Measurements from ENCODE around the gene PANK2.
"Not testable (repeated sequence)": the region's sequence is repeated elsewhere in the genome, so short reads cannot be mapped to it uniquely, and the experiment has no call there.

The PANK2 gene

GRCh38 chr20:3929713-3930060, 40.5 kb downstream of the PANK2 start:
- DNase-seq (ENCODE audit: low spot score) = no peak

GRCh38 chr20:3930265-3931206, 41.3 kb downstream of the PANK2 start:
- no peak for DNase-seq (ENCODE audit: low spot score)

- no peak for DNase-seq (ENCODE audit: low spot score)
These were observed 42.5 kb downstream of the PANK2 start for GRCh38 chr20:3931664-3932063.

GRCh38 chr20:3932277-3932676, 43.1 kb downstream of the PANK2 start:
- no peak for DNase-seq (ENCODE audit: low spot score)

- peak; percentile 49 for DNase-seq (ENCODE audit: low spot score)
These were observed 43.5 kb downstream of the PANK2 start for GRCh38 chr20:3932681-3933080.

GRCh38 chr20:3933218-3933617, 44.0 kb downstream of the PANK2 start:
- DNase-seq (ENCODE audit: low spot score) = no peak

GRCh38 chr20:3934624-3935023, 45.4 kb downstream of the PANK2 start:
- no peak for DNase-seq (ENCODE audit: low spot score)

- peak; percentile 66 for DNase-seq (ENCODE audit: low spot score)
These were observed 46.2 kb downstream of the PANK2 start for GRCh38 chr20:3935295-3935955.

- no peak for DNase-seq (ENCODE audit: low spot score)
These were observed 46.8 kb downstream of the PANK2 start for GRCh38 chr20:3935956-3936340.

- DNase-seq (ENCODE audit: low spot score) = no peak
These were observed 48.4 kb downstream of the PANK2 start for GRCh38 chr20:3937618-3938017.

GRCh38 chr20:3940905-3941304, 51.7 kb downstream of the PANK2 start:
- no peak for DNase-seq (ENCODE audit: low spot score)

GRCh38 chr20:3946666-3947065, 57.5 kb downstream of the PANK2 start:
- not testable (repeated sequence) for DNase-seq (ENCODE audit: low spot score)

GRCh38 chr20:3964719-3965118, 75.5 kb downstream of the PANK2 start:
- DNase-seq (ENCODE audit: low spot score) = no peak

GRCh38 chr20:3966571-3966970, 77.4 kb downstream of the PANK2 start:
- no peak for DNase-seq (ENCODE audit: low spot score)

- DNase-seq (ENCODE audit: low spot score) = no peak
These were observed 80.8 kb downstream of the PANK2 start for GRCh38 chr20:3970016-3970415.

- DNase-seq (ENCODE audit: low spot score) = no peak
These were observed 82.0 kb downstream of the PANK2 start for GRCh38 chr20:3971145-3971544.

GRCh38 chr20:3972161-3972560, 83.0 kb downstream of the PANK2 start:
- DNase-seq (ENCODE audit: low spot score) = no peak

GRCh38 chr20:3972631-3973030, 83.4 kb downstream of the PANK2 start:
- not testable (repeated sequence) for DNase-seq (ENCODE audit: low spot score)

GRCh38 chr20:3973705-3974104, 84.5 kb downstream of the PANK2 start:
- no peak for DNase-seq (ENCODE audit: low spot score)

- DNase-seq (ENCODE audit: low spot score) = no peak
These were observed 87.3 kb downstream of the PANK2 start for GRCh38 chr20:3976511-3976910.
